ENCODE results near the gene DAP. TPM values are rescaled to one million over a fixed set of nuclear protein-coding genes. Genes with fewer than 3 reads are reported as not detected.

DAP gene
- total and polyA plus RNA-seq, 8 donors: 9.3 to 184 (median 91.0) TPM

- intact Hi-C loops (cut with DNase I; ENCODE audit: low total_unique reads): no loop called here
- no peak for DNase-seq
- no peak overlapping the region for H3K27ac ChIP-seq
- H3K36me3 ChIP-seq: peaks cover 0 to 9% (median 0%) of the 10 kb centered on the region in 4 donors
- no peak for TF ChIP-seq CTCF (IDR thresholded peaks at IDR 0.05)
- peaks cover 0 to 25% (median 0%) of the 10 kb centered on the region in 4 donors for H3K4me1 ChIP-seq
- 52 to 75% (median 66%) methylated on average over 7 to 15 of the region's 15 CpGs for WGBS, 5 donors
- H3K27me3 ChIP-seq: peaks cover 0 to 20% (median 0%) of the 10 kb centered on the region in 3 donors
- H3K4me3 ChIP-seq: no peak overlapping the region
- peaks cover 0 to 3% (median 0%) of the 10 kb centered on the region in 4 donors for H3K9me3 ChIP-seq
Measured at GRCh38 chr5:10636363-10637142, 124.5 kb downstream of the DAP start.

GRCh38 chr5:10635867-10636350 is 125.1 kb downstream of the DAP start:
- Histone ChIP-seq H3K9me3 (peaks cover 0 to 3% (median 0%) of the 10 kb centered on the region in 4 donors), H3K4me3 (no peak overlapping the region), H3K27ac (no peak overlapping the region), H3K36me3 (peaks cover 0 to 9% (median 0%) of the 10 kb centered on the region in 4 donors), H3K4me1 (peaks cover 0 to 28% (median 0%) of the 10 kb centered on the region in 4 donors), H3K27me3 (peaks cover 0 to 20% (median 0%) of the 10 kb centered on the region in 3 donors)
- TF ChIP-seq EP300 (IDR thresholded peaks at IDR 0.05): no peak
- TF ChIP-seq POLR2A (IDR thresholded peaks at IDR 0.05): no peak
- TF ChIP-seq POLR2AphosphoS5 (IDR thresholded peaks at IDR 0.05): no peak
- TF ChIP-seq CTCF (IDR thresholded peaks at IDR 0.05): no peak
- WGBS, 5 donors: 56 to 68% (median 63%) methylated on average over 11 of the region's 11 CpGs
- no peak for DNase-seq
- intact Hi-C loops (cut with DNase I; ENCODE audit: low total_unique reads): no loop called here

- intact Hi-C loops (cut with DNase I; ENCODE audit: low total_unique reads): no loop called here
- Histone ChIP-seq H3K4me3 (no peak overlapping the region), H3K4me1 (peaks cover 0 to 28% (median 0%) of the 10 kb centered on the region in 4 donors), H3K9me3 (peaks cover 0 to 3% (median 0%) of the 10 kb centered on the region in 4 donors), H3K36me3 (peaks cover 0 to 9% (median 0%) of the 10 kb centered on the region in 4 donors), H3K27me3 (peaks cover 0 to 20% (median 0%) of the 10 kb centered on the region in 3 donors), H3K27ac (no peak overlapping the region)
- no peak for DNase-seq
- TF ChIP-seq CTCF (IDR thresholded peaks at IDR 0.05) (no peak), EP300 (IDR thresholded peaks at IDR 0.05) (no peak), POLR2A (IDR thresholded peaks at IDR 0.05) (no peak), POLR2AphosphoS5 (IDR thresholded peaks at IDR 0.05) (no peak)
- WGBS, 5 donors: 53 to 68% (median 57%) methylated on average over 10 of the region's 10 CpGs
Measured at GRCh38 chr5:10635257-10635866, 125.7 kb downstream of the DAP start.

- intact Hi-C loops (cut with DNase I; ENCODE audit: low total_unique reads): no loop called here
- H3K4me1 ChIP-seq: peaks cover 0 to 28% (median 0%) of the 10 kb centered on the region in 4 donors
- no peak for TF ChIP-seq CTCF (IDR thresholded peaks at IDR 0.05)
- no peak overlapping the region for H3K27ac ChIP-seq
- no peak overlapping the region for H3K4me3 ChIP-seq
- WGBS, 5 donors: 93 to 100% (median 96%) methylated on average over 2 of the region's 2 CpGs
- H3K27me3 ChIP-seq: peaks cover 0 to 20% (median 0%) of the 10 kb centered on the region in 3 donors
- H3K36me3 ChIP-seq: peaks cover 0 to 9% (median 0%) of the 10 kb centered on the region in 4 donors
- DNase-seq: no peak
- no peaks in the 10 kb centered on the region for H3K9me3 ChIP-seq
Measured at GRCh38 chr5:10634562-10634961, 126.5 kb downstream of the DAP start.
